ENCODE data around the gene PLEKHG4B.

Gene PLEKHG4B

GRCh38 chr5:51500-51823 is 40.5 kb upstream of the PLEKHG4B start:
- no peak for TF ChIP-seq ZBTB7A (IDR thresholded peaks at IDR 0.05; ENCODE audit: low read depth)
- TF ChIP-seq CREB1 (IDR thresholded peaks at IDR 0.05; ENCODE audit: low read depth), result no peak
- no peak for TF ChIP-seq RAD21 (IDR thresholded peaks at IDR 0.05; ENCODE audit: low read depth)
- no peak for TF ChIP-seq MAX (IDR thresholded peaks at IDR 0.05)
- TF ChIP-seq USF1 (IDR thresholded peaks at IDR 0.05), result no peak
- no peak for TF ChIP-seq YY1 (IDR thresholded peaks at IDR 0.05; ENCODE audit: low read depth)
- TF ChIP-seq FOXM1 (IDR thresholded peaks at IDR 0.05; ENCODE audit: borderline replicate concordance, low read depth), result no peak
- no peak for TF ChIP-seq TAF1 (IDR thresholded peaks at IDR 0.05; ENCODE audit: low read depth)

- 0 out of 2 replicates have a peak, but pooled peaks have one; percentile 12 for TF ChIP-seq EP300 (IDR thresholded peaks at IDR 0.05; ENCODE audit: borderline replicate concordance)
- TF ChIP-seq RAD21 (IDR thresholded peaks at IDR 0.05; ENCODE audit: low read depth), result peak; percentile 50; the same call in 1 of the 2 replicates
- TF ChIP-seq USF1 (IDR thresholded peaks at IDR 0.05), result no peak
- TF ChIP-seq REST (IDR thresholded peaks at IDR 0.05; ENCODE audit: low read depth), result no peak
- no peak; the same call in 1 of the 2 replicates for TF ChIP-seq TCF12 (IDR thresholded peaks at IDR 0.05; ENCODE audit: low read depth)
- no peak for TF ChIP-seq NFIC (IDR thresholded peaks at IDR 0.05)
- peak; percentile 65; the same call in 1 of the 2 replicates for TF ChIP-seq TAF1 (IDR thresholded peaks at IDR 0.05; ENCODE audit: low read depth)
- TF ChIP-seq CREB1 (IDR thresholded peaks at IDR 0.05; ENCODE audit: low read depth), result no peak
- no peak for TF ChIP-seq YY1 (IDR thresholded peaks at IDR 0.05; ENCODE audit: low read depth)
- no peak for TF ChIP-seq CEBPB (IDR thresholded peaks at IDR 0.05)
- TF ChIP-seq MAX (IDR thresholded peaks at IDR 0.05), result peak; percentile 56; the same call in 1 of the 2 replicates
- TF ChIP-seq ZBTB7A (IDR thresholded peaks at IDR 0.05; ENCODE audit: low read depth), result peak; percentile 65
- no peak for TF ChIP-seq TEAD4 (IDR thresholded peaks at IDR 0.05)
- no peak for TF ChIP-seq EGR1 (IDR thresholded peaks at IDR 0.05)
- no peak for TF ChIP-seq FOXM1 (IDR thresholded peaks at IDR 0.05; ENCODE audit: borderline replicate concordance, low read depth)
Observed at GRCh38 chr5:53381-54174, 38.4 kb upstream of the PLEKHG4B start.

GRCh38 chr5:54175-54730 is 37.7 kb upstream of the PLEKHG4B start:
- no peak for TF ChIP-seq TCF12 (IDR thresholded peaks at IDR 0.05; ENCODE audit: low read depth)
- TF ChIP-seq RAD21 (IDR thresholded peaks at IDR 0.05; ENCODE audit: low read depth), result no peak
- no peak for TF ChIP-seq CEBPB (IDR thresholded peaks at IDR 0.05)
- TF ChIP-seq EP300 (IDR thresholded peaks at IDR 0.05; ENCODE audit: borderline replicate concordance), result no peak
- no peak for TF ChIP-seq NFIC (IDR thresholded peaks at IDR 0.05)

- TF ChIP-seq EP300 (IDR thresholded peaks at IDR 0.05; ENCODE audit: borderline replicate concordance) (no peak), EGR1 (IDR thresholded peaks at IDR 0.05) (0 out of 2 replicates have a peak, but pooled peaks have one; percentile 40), ZBTB7A (IDR thresholded peaks at IDR 0.05; ENCODE audit: low read depth) (no peak), YY1 (IDR thresholded peaks at IDR 0.05; ENCODE audit: low read depth) (no peak), TCF12 (IDR thresholded peaks at IDR 0.05; ENCODE audit: low read depth) (no peak), CEBPB (IDR thresholded peaks at IDR 0.05) (no peak)
Observed at GRCh38 chr5:54876-55569, 36.9 kb upstream of the PLEKHG4B start.

GRCh38 chr5:56561-57290 is 35.2 kb upstream of the PLEKHG4B start:
- TF ChIP-seq REST (IDR thresholded peaks at IDR 0.05; ENCODE audit: low read depth) (peak; percentile 97), EP300 (IDR thresholded peaks at IDR 0.05; ENCODE audit: borderline replicate concordance) (no peak), YY1 (IDR thresholded peaks at IDR 0.05; ENCODE audit: low read depth) (0 out of 2 replicates have a peak, but pooled peaks have one; percentile 29)

Data from Ishikawa (cell line).